Posterior cingulate gyrus (tissue), 11 donors: ENCODE results near the gene MCTP2.
A peak's percentile ranks its signal among the peaks of the same experiment; 100 is the strongest.

ENCODE experiments used
- DNase-seq, 10 donors: peaks; one replicate each; pipeline versions ENCODE4 v3.0.0 to v3.0.0-alpha.2; 2020 to 2021; ENCODE audit warnings: mixed read lengths in 3 of 10
- intact Hi-C: fragments of 100-400 bp; cut with DNase I; formaldehyde crosslinking; loops from one replicate; pipeline ENCODE4 v1.15.1; 2023

The MCTP2 gene

GRCh38 chr15:94380798-94381197 is 149.4 kb downstream of the MCTP2 start:
- DNase-seq = no peak
- intact Hi-C loops = no loop called here

GRCh38 chr15:94381384-94381783 is 150.0 kb downstream of the MCTP2 start:
- peak in 1 of 10 donors; percentile 52 for DNase-seq
- intact Hi-C loops = no loop called here

- intact Hi-C loops = no loop called here
- DNase-seq = no peak
Observed at GRCh38 chr15:94383041-94383440, 151.7 kb downstream of the MCTP2 start.

- intact Hi-C loops = no loop called here
- no peak for DNase-seq
Observed at GRCh38 chr15:94383706-94384105, 152.3 kb downstream of the MCTP2 start.

DNA sequence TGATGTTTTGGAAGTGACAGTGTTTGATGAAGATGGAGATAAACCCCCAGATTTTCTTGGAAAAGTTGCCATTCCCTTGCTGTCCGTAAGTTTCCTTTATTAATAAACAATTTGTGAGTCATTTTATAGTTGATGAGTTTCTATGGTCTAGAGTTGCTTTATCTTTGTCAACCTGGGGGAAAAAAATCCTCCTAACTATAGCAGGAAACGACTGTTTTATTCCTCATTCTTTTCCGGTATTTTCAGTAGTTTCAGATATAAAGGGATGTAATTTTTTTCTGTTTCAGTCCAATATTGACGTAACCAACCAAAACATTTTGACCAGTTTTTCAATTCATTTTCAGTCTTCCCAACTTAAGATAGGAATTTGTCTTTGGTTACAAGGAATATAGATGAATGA is 154.1 kb downstream of the MCTP2 start:
- intact Hi-C loops = no loop called here
- no peak for DNase-seq

- intact Hi-C loops = no loop called here
- no peak for DNase-seq
Observed at GRCh38 chr15:94386351-94386750, 155.0 kb downstream of the MCTP2 start.

DNA sequence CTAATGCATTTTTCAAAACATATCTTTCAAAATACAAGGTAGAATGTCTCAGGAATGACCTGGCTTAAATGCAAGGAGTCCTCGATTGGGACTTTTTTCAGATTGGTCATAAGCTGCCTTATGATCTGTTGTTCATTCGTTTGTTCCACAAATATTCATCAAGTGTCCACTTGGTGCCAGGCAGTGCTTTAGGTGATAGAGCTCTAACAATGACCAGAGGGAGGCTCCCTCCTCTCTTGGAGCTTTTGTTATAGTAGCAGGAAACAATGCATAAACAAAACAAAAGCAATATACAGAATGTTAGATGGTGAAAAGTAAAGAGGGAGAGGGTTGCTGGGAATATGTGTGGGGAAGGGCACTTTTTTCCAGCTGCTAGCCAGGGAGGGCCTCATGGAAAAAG is 156.1 kb downstream of the MCTP2 start:
- intact Hi-C loops = no loop called here
- DNase-seq = no peak

GRCh38 chr15:94387849-94388441 is 156.6 kb downstream of the MCTP2 start:
- no peak for DNase-seq
- intact Hi-C loops = no loop called here

DNA sequence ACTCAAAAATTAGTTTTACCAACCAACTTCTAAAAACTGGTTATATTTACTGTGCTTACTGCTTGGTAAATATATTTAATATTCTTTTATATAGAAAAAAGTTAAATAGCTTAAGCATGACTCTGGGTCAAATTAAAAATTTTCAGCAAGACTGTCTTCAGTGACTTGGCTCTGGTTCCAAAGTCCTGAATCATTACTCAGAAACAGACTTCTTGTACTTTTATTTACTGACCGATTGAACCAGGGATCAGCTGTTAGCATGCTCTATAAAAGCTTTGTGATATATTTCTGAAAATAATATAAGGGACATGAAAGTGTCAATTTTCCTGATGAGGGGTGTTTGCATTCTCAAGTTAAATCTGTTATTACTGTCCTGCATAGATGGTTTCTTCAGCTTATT is 164.3 kb downstream of the MCTP2 start:
- no peak for DNase-seq

GRCh38 chr15:94397337-94397736 is 166.0 kb downstream of the MCTP2 start:
- DNase-seq = no peak
- intact Hi-C loops = no loop called here

More for the DNA sequence above, 164.3 kb downstream of the MCTP2 start:
- intact Hi-C loops = no loop called here

GRCh38 chr15:94398001-94398400 is 166.6 kb downstream of the MCTP2 start:
- DNase-seq = no peak
- intact Hi-C loops = no loop called here

DNA sequence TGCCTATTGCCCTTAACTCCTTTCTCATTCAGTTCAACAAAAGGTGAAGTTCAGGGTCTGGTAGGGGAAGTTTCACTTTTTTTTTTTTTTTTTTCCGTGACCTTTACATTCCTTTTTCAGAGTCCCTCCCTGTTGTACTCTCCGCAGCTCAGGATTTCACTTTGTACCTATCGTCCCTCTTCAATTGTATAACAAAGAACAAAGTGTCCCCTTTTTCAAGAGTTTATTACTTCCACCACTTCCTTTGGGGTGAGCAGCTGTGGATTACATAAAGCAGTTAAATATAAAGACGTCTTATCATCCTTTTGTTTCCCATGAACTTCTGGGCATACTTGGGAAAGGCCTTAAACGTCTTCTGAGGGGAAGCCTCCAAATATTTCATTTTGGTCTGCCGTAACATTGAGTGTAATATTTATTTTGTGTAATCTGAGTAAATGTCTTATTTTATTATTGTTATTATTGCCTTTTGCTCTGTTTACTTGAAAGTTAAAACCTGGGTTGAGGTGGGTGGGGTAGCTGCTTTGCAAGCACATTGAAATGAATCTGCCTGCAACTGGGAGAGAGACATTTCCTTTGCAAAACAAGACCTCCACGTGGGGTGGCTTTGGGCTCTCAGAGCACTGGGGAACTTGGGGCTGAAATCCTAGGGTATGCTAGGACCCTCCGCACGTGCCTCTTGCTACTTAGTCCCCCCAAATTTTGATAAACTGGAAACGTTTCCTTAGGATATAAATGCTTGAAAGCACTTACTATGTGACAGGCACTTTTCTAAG is 169.4 kb downstream of the MCTP2 start:
- no peak for DNase-seq
- intact Hi-C loops = no loop called here

DNA sequence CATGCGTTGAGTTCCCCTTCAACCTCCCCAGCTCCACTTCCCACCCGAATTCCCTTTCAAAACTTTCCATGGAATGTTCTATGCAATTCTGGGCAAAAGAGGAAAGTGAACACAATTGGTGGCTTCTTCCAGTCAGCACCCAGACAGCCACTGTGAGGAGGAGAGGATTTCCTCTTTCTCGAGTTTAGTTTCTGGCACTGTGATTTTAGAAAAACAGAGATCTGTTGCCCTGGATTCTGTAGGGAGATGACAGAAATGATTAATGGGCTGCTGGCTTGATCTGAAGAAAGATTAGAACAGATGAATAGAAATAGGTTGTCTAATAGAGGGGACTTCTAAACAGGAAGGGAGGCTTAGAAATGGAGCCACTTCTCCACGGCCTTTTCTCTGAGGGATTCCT is 172.0 kb downstream of the MCTP2 start:
- DNase-seq = no peak
- intact Hi-C loops = no loop called here

DNA sequence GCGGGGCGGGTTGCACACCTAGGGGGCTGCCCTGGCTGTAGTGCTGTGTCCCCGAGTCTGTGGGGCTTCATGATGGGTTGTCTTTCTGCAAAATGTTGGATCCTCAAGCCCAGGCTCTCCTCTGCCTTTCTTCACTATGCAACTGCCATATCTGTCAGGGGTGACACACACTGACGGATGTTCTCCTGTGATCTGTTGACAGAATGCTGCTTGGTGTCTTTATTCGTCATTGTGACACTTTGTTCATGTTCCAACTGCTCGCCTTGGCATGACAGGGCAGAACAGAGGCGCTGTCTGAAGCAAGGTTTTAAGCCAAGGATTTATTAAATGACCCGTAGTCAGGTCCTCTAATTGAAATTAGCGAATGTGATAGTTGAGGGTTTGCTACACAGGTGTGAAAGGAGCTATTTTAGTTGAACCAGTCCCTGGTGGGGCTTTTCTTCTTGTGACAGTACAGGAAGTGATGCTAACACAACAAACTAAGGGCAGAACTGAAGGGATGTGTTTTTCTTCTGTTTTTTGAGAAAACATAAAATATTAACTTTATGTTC is 173.4 kb downstream of the MCTP2 start:
- intact Hi-C loops = no loop called here
- DNase-seq = no peak

DNA sequence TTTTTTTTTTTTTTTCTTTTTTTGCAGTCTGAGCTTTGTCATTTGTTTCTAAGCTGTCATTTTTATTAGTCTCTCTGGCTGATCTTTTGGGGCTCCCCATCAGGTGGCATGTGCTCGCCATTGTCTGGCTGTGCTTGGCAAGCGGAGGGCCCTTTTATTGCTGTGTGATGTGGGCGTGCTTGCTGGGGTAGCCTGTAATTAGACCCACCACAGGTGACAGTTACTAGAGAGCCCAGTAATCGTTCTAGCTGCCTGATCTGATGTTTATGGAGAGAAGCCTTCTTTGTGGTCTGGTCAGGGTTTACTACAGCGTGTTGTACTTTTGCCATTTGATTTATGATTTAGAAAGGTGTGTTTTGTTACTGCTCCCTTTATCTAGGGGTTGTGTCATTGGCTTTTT is 179.9 kb downstream of the MCTP2 start:
- intact Hi-C loops = loop anchor here (10.0 kb wide), 1 partner anchor 1934 kb away; no protein-coding TSS in a partner anchor

GRCh38 chr15:94411846-94412245 is 180.5 kb downstream of the MCTP2 start:
- no peak for DNase-seq

More for the DNA sequence above, 179.9 kb downstream of the MCTP2 start:
- DNase-seq = no peak

DNA sequence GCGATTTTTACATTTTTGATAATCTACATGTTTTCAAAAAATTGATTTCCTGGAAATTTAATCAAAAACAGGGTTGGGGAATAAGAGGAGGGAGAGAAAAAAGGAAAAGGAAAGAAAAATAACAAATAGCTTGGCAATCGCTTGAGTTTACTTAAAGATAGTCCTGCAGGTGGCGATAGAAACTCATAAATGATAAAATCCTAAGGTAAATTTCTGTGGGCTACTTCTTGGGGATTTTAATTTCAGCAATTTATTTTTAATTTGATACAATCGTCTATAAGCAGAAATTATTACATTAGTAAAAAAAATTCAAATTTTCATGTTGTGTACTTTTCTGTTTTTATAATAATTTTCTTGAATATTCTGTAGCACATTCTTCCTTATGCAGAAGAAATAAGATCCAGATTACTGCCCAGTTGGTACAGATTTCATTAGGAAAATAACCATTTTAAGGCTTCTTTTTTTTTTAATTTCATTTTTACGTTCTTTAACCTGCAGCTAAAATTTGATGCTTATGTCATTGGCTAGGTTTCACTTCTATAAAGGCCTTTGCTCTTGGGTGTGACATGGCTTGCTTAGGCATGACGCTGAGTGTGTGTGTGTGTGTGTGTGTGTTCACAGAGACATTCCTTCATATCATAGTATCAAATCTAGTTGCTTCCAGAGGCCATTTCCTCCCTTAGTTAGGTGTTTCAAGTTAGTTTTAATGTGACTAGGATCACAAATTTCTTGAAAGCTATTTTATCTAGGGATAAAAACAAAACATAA is 181.8 kb downstream of the MCTP2 start:
- intact Hi-C loops = loop anchor here (10.0 kb wide), 1 partner anchor 1932 kb away; no protein-coding TSS in a partner anchor
- no peak for DNase-seq

More at GRCh38 chr15:94411846-94412245, 180.5 kb downstream of the MCTP2 start:
- intact Hi-C loops = loop anchor here (10.0 kb wide), 1 partner anchor 1933 kb away; no protein-coding TSS in a partner anchor

- intact Hi-C loops = loop anchor here (10.0 kb wide), 1 partner anchor 1930 kb away; no protein-coding TSS in a partner anchor
- DNase-seq = no peak
Observed at GRCh38 chr15:94414916-94415315, 183.6 kb downstream of the MCTP2 start.

- intact Hi-C loops = loop anchor here (10.0 kb wide), 1 partner anchor 1929 kb away; no protein-coding TSS in a partner anchor
- no peak for DNase-seq
Observed at GRCh38 chr15:94416267-94416666, 184.9 kb downstream of the MCTP2 start.

DNA sequence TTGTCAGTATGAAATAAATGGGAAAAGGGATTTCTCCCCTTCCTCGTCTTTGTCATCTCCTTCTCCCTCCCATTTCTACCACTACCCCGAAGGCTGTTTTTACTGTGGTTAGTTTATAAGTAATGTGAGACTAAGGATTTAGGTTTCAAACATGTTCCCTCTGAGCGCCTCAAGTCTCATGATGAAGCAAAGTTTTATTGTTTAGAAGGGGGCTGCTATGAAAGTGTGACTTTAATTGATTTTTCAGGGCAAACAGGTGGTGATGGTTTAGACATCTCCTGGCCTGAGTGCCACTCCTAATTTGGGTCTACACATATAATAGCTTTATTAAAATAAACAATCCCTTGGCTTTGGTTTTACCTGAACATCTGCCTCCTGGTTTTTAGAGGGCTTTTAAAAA is 185.5 kb downstream of the MCTP2 start:
- DNase-seq = no peak
- intact Hi-C loops = loop anchor here (10.0 kb wide), 1 partner anchor 1928 kb away; no protein-coding TSS in a partner anchor
